Fibroblast of skin of right biceps (primary cell): Measurements from ENCODE around the gene RIOK1.
A peak's percentile ranks its signal among the peaks of the same experiment; 100 is the strongest.
"Not testable (repeated sequence)": the region's sequence is repeated elsewhere in the genome, so short reads cannot be mapped to it uniquely, and the experiment has no call there.

ENCODE experiments used
- DNase-seq: peaks from one replicate; pipeline ENCODE4 v3.0.0-alpha.2; 2013

Gene RIOK1

DNA sequence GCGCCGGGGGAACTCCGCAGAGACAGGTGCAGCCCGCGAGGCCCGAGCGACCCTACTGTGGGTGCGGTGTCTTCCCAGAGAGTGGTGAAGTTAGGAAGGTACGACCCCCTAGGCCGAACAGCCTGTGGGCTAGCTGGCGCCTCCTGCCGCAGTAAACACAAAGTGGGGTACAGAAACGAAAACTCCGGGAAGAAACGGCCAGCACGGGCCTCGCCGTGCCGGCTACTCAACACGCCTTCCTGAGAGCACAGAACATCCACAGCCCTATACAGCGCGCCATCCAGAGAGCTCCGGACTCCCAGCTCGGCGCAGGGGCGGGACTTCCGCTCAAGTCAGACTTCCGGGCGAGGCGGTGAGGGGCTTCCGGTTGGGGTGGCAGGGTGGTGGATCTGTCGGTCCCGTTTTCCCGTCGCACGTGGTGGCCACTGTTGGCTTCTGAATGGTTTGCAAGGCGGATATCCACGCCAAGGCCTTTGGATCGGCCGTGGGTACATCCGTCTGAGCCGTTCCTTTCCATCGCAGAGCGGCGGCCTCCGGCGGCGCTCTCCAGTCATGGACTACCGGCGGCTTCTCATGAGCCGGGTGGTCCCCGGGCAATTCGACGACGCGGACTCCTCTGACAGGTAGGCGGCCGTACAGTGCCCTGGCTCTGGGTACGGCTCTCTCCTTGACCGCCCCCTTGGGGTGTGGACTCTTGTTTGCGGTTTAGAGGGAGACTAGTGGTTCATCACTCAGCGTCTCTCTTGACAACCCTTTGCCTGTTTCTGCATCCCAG is at the start of gene RIOK1, which contains the start of gene CAGE1:
Gene RIOK1 (plus strand): TSS at position 358 of the 775 bp plus-strand sequence. CDS start 195 bp downstream, at position 553.
Gene CAGE1 (minus strand): TSS at position 292 of the 775 bp plus-strand sequence. CDS start 2,569 bp downstream, outside the sequence.
- peak; percentile 95 for DNase-seq

DNA sequence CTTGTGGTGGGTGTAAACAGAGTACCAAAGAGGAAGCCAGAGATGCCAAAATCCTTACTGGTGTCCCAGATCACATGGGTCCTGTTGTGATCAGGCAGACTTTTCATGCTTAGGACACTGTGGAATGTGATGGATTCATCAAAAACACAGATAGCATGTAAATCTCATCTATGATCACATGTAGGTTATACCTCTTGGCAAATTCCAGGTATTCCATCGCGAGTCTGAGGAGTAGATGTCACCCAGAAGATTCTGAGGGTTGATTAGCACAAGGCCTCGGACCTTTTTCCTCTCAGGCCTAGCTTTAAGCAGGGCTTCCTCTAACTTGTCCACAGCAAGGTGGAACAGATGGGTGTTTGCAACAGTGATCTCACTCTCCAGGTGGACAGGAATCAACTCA is 48.3 kb upstream of the RIOK1 start:
- DNase-seq, result no peak

DNA sequence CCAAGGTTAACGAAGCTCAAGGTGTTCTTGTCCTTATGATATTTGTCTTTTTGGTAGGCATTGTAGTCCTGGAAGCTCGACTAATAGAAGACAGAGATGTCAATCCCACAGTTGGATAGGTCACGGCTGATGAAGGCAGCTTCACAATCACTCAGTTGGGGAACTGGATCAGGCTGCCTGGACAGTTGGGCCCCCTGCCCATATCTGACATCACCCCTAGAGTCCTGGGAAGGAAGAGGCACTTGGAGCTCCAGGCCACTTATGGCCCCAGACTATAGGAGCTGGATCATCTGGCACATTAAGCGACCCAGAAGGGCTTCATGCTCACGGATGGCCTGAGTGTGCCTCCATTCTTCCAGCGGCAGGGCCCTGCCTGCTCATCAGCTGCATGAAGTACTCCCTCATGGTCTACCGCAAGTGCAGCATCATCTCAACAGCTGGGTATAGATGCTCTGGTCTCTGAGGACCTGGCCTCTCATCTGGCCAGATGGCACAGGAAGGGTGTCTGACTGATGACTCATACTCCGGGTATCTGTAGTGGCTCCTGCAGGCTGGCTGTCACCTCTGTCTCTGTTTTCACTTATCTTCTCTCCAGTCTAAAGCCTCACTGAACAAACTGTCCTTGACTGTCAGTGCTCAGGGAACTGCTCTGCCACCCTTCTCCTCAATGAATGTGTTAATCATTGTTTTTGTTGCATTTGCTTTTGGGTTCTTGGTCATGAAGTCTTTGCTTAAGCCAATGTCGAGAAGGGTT is 47.4 kb upstream of the RIOK1 start:
- DNase-seq, result peak; percentile 26

GRCh38 chr6:7343546-7344475 is 45.8 kb upstream of the RIOK1 start:
- DNase-seq, result no peak

GRCh38 chr6:7344773-7345450 is 44.7 kb upstream of the RIOK1 start:
- not testable (repeated sequence) for DNase-seq

GRCh38 chr6:7347551-7347997 is 42.0 kb upstream of the RIOK1 start:
- not testable (repeated sequence) for DNase-seq

GRCh38 chr6:7350591-7350990 is 39.0 kb upstream of the RIOK1 start:
- not testable (repeated sequence) for DNase-seq

DNA sequence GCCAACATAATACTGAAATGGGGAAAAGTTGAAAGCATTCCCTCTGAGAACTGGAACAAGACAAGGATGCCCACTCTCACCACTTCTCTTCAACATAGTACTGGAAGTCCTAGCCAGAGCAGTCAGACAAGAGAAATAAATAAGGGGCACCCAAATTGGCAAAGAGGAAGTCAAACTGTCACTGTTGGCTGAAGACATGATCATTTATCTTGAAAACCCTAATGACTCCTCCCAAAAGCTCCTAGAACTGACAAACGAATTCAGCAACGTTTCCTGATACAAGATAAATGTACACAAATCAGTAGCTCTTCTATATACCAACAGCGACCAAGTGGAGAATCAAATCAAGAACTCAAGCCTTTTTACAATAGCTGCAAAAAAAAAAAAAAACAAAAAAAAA is 37.7 kb upstream of the RIOK1 start:
- DNase-seq, result not testable (repeated sequence)

- no peak for DNase-seq
Observed at GRCh38 chr6:7367408-7367807, 22.2 kb upstream of the RIOK1 start.

DNA sequence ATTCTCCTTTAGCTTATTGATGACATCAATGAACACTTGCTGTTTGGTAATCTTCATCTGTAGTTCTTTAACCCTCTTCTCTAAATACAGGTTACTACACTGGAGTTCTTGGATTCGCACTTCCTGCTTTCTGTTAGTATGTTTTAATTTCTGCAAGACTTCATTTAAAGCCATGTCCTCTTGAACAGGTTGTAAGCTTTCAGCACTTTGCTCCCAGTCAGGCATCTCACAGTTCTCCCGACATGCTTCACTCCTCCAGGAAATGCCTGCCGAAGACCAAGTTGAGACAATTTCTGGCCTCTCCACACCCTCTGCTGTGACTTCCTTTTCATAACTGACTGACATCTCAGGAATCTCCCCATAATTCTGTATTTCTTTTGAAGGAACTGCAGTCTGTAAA is 15.9 kb upstream of the RIOK1 start:
- DNase-seq, result no peak

GRCh38 chr6:7377961-7378360 is 11.6 kb upstream of the RIOK1 start:
- no peak for DNase-seq

DNA sequence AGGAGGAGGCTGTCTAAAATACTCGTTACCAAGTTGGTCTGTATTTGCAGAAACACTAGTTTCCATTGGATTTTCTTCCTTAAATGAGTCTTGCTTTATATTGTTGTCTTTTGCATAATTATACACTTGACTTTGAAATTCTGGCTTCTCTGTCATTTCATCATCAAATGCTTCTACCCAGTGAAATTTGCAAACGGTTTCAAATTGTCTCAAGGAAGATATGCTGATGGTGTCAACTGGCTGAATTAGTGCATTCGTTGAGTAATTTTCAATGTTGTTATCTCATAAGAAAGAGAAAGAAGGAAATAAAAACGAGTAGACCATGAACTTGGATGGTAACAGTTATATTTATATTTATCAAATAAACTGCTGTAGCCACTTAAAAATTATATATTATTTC is 10.9 kb upstream of the RIOK1 start:
- DNase-seq, result no peak

DNA sequence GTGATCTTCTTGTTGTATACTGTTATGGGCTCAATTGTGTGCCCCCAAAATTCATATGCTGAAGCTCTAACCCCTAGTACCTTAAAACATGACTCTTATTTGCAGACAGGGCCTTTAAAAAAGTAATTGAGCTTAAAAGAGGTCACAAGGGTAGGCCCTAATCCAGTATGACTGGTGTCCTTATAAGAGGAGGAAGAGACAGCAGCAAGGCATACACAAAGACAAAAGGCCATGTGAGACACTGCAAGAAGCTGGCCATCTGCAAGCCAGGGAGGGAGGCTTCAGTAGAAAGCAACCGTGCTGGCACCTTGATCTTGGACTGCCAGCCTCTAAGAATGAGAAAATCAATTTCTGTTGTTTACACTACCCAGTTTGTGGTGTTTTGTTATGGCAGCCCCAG is 8.5 kb upstream of the RIOK1 start:
- no peak for DNase-seq

GRCh38 chr6:7389162-7389450 is 502 bp upstream of the RIOK1 start:
- no peak for DNase-seq

GRCh38 chr6:7390226-7390878 is 744 bp downstream of the RIOK1 start:
- DNase-seq, result no peak

DNA sequence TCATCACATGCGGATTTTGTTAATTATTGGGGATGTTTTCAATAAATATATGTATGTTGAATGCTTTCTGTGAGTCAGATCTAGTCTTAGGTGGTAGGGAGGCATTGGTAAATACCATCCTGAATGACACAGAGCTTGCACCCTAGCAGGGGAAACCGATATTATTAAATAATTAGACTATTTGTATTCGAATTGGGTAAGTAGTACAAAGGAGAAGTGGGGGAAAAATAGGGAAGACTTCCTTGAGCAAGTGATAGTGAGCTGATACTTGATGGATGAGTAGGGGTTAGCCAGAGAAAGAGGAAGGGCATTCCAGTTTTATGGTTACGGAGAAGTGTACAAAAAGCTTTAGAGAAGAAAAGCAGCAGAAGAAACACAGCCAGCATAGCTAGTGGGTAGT is 1.5 kb downstream of the RIOK1 start:
- peak; percentile 7 for DNase-seq

DNA sequence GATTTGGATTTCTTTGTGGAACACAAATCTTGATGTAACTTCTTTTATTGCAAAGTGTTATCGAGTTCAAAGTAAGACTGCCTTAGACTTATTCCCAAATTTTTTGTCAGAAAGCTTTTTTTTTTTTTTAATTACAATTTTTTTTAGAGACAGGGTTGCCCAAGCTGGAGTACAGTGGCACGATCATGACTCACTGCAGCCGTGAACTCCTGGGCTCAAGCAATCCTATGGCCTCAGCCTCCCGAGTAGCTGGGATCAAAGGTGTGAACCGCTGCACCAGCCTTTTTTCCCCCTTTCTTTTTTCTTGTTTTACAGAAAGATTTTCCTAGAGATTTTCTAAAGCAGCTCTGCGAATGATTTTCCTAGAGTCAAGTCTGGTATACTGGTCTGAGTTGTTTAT is 2.8 kb downstream of the RIOK1 start:
- no peak for DNase-seq

DNA sequence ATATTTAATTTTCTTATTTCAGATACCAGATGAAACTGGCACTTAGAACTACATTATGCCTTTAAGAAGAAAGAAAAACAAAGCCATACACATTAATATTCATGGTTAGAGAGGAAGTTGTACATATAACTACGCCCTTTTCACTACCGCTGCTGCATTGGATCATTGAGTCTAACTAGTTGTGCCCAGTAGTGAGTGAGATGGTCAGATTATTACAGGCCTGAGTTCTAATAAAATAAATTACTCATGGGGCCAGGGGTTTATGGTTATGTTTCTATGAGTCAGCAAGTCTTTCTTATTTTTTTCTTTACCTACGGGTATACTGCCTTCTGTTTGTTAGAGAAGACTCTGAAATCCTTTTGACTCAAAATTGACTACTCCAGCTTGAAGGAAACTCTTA is 11.5 kb downstream of the RIOK1 start:
- DNase-seq, result no peak

DNA sequence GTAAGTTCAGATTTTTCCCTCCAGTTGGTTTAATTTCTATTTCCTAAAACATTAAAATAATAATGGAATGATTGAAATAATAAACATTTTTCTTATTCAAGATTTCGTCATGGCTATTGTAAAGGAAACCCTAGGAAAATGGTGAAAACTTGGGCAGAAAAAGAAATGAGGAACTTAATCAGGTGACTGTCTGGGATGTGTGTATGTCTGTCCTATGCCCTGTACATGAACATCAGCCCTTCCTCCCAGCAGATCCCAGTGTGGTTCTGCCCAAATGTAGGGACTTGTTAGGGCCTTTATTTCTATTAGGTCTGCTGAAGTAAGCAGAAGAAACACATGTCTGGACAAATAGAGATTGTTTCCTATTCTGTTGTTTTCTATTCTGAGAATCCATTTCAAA is 13.1 kb downstream of the RIOK1 start:
- DNase-seq, result no peak

DNA sequence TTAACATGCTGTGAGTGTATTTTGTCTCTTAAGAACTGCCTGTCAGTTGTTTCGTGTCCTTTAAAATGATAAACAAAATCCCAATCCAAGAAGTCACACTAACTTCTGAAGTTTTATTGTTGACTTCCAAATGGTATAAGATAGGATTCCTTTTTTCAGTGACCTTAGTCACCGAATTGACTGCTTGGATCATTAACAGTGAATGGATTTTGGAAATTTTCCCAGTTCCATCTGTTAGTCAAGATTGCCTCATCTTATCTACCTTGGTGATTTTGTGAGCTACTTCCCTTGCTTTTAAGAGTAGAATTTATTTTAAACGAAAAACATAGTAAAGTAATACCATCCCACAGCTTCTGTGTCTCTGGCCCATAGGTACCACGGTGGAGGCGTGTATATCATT is 14.9 kb downstream of the RIOK1 start:
- no peak for DNase-seq

DNA sequence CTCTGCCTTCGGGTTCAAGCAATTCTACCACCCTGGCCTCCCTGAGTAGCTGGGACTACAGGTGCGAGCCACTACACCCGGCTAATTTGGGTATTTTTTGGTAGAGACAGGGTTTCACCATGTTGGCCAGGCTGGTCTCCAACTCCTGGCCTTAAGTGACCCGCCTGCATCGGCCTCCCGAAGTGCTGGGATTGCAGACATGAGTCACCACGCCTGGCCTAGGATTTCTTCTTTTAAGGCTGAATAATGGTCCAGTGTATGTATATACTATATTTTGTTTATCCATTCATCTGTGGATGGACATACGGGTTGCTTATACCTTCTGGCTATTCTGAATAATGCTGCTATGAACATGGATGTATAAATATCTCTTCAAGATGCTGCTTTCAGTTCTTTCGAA is 17.1 kb downstream of the RIOK1 start:
- no peak for DNase-seq

GRCh38 chr6:7409740-7410139 is 20.1 kb downstream of the RIOK1 start:
- no peak for DNase-seq
